ENCODE data around the gene APC2.
"Not testable (repeated sequence)": the region's sequence is repeated elsewhere in the genome, so short reads cannot be mapped to it uniquely, and the experiment has no call there.

APC2 gene

DNA sequence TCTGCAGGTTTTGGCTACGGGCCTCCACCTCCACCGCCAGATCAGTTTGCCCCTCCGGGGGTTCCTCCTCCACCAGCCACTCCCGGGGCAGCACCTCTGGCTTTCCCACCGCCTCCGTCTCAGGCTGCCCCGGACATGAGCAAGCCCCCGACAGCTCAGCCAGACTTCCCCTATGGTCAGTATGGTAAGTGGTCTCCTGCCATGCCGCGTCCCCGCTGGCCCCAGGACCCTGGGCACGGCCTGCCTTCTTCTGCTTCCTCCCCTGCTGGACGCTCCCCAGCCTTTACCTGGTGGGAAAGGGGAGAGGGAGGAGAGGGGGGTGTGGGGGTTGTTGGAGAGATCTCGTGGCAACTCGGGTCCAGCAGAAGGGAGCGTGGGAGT, 17.4 kb upstream of the APC2 start:
- DNase-seq: no peak

DNA sequence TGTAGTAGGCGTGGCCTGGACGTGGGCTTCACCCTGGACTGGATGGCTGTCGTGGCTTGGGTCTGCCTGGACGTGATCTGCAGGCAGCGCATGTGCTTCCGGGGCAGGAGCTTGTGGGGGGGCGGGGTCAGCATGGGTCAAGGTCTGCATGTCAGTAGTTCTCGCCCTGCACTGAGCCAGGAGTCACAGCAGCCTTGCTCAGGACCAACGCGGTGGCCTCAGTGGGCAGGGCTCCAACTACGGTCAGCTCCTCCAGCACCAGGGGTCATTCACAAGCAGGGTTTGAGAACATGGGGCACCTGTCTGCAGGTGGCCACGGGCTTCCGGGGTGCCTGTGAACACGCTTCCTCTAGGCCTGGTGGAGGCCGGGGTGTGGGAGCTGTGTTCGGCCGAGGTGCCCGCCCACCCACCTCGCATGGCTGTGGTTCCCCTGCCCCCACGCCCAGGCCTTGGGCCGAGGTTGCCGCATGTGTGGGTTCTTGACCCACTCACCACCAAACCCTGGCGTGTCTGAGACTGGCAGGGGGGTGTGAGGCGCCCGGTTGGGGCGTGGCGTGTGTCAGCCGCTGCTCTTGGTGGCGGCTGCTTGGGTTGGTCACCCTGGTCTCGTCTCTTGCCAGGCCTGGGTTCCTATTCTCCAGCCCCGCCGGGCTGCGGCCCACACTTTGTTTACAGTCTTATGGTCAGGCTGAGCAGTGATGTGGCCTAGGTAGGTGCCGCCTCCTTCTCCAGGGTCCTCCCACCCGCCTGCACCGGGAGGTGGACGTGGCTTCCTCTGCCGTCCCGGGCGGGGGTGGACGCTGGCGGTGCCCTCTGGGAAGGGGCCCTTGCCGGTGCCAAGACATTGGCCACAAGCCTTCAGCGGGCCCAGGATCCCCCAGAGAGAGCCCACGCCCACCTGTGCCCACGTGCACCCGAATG, 16.5 kb upstream of the APC2 start:
- no peak for DNase-seq

DNA sequence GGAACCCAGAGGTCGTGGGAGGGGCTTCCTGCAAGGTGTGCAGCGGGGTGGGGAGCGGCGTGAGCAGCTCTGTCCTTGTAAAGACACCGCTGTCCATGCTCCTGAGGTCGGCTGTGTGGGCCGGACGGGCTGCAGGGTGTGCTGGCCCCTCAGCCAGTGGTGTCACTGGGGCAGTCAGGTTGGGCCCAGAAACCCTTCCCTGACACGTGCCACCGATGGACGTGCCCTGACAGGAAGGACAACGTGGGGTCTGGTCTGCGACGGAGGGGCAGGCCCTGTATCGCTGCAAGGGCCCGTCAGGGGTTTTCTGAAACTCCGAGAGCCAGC, 15.9 kb upstream of the APC2 start:
- DNase-seq: no peak

DNA sequence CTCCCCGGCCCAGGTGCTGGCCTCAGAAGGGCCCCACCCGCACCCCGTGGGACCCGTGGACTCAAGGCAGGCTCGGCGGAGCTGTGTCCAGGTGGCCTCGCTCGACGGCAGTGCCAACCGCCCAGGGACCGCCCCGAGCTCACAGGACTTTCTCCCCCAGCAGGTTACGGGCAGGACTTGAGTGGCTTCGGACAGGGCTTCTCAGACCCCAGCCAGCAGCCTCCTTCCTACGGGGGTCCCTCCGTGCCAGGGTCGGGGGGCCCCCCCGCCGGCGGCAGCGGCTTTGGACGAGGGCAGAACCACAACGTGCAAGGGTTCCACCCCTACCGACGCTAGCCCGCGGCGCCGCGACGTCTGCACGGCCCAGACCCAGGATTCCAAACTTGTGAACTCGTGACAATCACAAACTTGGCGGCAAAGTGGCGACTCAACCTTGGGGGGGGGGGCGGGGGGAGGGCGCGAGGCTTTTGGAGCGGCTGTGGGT, 15.3 kb upstream of the APC2 start:
- DNase-seq: no peak

DNA sequence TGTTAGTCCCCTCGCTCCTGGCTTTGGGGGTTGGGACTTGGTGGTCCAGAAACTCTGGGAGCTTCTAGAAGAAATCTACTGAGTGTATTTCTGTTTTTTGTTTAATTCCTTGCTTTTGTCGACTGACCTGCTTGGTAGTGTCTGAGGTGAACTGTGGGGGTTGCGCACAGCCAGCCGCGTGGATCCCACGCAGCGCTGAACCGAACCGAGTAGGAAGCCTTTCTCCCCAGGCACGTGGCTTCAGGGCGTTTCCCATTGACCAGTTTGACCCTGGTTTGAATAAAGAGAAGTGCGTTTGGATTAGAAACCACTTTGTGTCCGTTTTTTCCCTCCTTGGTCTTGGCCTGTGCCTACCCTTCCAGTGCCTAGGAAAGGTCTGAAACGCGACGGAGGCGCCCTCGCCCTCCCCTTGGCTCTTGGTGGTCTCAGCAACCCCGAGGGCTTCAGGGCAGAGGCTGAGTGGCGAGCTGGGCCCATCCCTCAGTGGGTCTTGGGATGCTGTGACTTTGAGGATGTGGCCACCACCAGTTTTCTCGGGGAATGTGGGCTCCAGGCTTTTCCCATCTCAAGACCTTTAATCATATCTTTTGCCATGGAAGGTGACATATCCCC, 14.4 kb upstream of the APC2 start:
- DNase-seq: no peak

DNA sequence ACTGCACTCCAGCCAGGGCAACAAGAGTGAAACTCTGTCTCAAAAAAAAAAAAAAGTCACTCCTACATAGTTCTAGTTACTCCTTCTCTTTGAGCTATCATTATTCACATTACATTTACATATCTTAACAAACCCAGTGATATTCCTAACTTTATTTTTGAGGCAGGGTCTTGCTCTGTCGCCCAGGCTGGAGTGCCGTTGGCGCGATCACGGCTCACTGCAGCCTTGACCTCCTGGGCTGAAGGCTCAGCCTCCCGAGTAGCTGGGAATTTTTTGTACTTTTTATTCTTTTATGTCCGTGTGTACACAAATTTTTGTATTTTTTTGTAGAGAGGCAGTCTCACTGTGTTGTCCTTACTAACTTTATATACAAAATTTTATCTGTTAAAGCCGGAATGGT, 12.3 kb upstream of the APC2 start:
- no peak for DNase-seq

DNA sequence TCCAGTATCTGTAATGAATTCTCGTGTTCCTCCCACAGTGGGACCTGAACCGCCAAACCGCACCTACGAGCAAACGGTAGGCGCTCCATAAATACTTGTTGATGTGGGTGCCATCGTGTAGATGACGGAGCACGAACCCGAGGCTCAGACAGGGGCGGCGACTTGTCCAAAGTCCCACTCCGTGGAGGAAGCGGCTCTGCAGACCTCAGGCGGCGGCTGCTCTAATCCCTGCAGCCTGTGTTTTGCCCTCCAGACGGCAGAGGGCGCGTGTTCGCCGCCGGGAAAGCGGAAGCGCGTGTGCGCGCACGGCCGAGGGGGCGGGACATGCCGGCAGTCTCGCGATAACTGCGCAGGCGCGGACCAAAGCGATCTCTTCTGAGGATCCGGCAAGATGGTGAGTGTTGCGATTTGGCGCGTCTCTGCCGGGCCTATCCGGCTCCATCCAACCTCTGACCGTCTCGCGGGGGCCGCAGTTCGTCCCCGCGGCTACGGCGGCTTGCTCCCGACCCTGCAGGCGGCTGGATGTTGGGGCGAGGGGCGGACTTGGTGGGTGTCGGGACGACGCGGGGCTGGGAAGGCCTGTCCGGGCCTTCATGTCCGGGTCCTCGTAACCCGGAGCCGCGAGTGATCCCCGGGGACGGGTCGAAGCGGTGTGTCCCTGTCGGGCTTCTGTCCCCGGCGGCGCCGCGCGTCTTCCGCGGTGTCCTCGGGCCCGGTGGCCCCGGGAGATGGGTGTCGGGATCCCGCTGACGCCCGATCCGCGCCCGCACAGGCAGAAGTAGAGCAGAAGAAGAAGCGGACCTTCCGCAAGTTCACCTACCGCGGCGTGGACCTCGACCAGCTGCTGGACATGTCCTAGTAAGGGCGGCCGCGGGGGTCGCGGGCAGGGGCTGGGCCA, 11.6 kb upstream of the APC2 start, which contains the start of gene RPS15:
TSS of gene RPS15 (plus strand) at position 362 of the 898 bp plus-strand sequence. CDS start at position 392, 30 bp downstream.
- peak; percentile 84 for DNase-seq

DNA sequence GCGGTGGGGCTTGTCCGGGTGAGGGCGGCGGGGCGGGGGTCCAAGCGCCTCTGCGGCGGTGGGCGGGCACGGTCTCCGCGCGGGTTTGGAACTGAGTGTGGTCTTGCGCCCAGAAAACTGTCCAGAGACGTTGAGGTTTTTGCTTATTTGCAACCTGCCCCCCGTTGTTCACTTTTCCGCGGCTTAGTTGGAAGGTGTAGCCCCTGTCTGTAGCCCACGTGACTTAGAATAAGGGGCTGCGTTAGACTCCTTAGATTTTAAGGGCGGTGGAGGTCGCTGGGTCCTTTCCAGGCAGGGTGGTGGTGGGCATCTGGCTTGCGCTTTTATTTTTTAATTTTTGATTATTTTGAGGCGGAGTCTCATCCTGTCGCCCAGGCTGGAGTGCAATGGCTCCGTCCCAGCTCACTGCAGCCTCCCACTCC, 11.0 kb upstream of the APC2 start:
- no peak for DNase-seq

DNA sequence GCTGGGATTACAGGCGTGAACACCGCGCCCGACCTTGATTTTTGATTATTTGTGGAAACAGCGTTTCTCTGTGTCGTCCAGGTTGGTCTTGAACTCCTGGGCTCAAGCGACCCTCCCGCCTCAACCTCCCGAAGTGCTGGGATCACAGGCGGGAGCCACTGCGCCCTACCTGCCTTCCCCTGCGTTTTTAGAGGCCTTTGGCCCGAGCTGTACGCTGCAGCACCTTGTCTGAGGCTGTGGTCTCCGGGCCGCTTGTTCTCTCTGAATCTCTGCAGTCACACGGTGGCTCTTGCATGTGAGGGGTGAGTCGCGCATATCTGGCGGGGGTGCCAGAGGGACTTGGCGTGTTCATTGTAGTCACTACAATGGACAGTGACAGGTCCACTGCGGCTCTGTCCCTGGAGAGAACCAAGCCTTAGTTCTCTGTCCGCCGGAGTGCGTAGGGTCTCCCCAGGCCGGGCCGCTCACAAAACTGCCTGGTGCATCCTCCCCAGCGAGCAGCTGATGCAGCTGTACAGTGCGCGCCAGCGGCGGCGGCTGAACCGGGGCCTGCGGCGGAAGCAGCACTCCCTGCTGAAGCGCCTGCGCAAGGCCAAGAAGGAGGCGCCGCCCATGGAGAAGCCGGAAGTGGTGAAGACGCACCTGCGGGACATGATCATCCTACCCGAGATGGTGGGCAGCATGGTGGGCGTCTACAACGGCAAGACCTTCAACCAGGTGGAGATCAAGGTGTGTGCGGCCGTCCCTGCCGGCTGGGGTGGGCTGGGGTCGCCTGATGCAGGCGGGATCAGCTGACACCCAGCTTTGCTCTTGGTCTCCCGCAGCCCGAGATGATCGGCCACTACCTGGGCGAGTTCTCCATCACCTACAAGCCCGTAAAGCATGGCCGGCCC, 10.2 kb upstream of the APC2 start:
- DNase-seq: not testable (repeated sequence)

DNA sequence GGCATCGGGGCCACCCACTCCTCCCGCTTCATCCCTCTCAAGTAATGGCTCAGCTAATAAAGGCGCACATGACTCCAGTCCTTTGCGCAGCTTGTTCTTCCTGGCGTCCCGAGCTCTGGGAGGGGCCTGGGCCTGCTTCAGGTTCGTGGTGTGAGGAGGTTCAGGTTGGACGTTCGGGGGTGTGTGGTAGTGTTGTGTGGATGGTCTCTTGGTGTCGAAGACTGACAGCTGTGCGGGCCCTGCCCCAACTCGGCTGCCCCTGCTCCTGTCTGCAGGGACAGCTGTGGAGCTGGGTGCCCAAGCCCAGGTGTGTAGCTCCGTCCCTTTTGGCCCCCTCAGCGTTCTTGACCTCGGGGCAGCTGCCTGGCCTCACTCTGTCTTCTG, 9.5 kb upstream of the APC2 start:
- no peak for DNase-seq

DNA sequence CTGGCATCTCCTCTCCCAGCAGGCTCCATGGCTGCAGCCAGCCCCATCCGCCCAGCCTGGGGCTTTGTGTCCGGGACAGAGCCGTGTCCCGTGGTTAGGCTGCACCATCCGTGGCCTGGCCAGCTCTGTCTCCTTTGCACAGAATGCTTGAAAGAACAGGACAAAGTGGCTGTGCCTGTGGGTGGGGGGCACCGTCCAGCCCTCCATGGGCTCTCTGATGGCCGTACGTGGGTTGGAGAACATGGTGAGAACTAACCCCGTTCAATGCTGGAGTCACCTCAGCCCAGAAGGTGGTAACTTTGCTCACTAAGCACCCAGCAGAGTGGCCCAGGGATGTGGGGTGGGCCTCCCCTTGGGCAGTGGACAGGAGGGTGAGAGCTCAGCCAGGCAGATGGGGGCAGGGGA, 8.9 kb upstream of the APC2 start:
- no peak for DNase-seq

DNA sequence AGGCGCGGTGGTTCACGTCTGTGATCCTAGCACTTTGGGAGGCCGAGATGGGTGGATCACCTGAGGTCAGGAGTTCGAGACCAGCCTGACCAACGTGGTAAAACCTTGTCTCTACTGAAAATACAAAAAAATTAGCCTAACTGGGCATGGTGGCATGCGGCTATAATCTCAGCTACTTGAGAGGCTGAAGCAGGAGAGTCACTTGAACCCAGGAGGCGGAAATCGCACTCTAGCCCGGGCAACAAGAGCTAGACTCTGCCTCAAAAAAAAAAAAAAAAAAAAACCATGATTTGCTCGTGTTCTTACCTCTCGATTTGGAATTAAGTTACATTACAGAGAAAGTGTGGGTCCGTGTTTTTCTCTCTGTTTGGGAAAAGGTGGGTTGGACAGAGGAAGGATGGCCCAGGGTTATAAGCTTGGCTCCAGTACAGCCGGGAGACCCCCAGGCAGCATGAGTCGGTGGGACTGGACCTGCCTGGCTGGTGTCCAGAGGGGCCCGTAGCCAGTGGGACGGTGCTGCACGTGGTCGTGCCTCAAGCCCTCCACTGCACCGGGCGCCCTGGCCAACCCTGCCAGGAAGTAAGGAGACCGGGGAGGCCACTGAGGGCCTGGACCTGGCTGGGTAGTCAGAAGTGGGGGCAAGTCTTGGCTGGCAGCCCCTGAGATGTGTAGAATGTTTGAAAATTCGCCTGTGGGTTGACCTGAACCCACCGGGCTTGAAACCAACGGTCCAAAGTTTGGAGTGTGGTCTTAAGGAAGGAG, 8.1 kb upstream of the APC2 start:
- DNase-seq: no peak

DNA sequence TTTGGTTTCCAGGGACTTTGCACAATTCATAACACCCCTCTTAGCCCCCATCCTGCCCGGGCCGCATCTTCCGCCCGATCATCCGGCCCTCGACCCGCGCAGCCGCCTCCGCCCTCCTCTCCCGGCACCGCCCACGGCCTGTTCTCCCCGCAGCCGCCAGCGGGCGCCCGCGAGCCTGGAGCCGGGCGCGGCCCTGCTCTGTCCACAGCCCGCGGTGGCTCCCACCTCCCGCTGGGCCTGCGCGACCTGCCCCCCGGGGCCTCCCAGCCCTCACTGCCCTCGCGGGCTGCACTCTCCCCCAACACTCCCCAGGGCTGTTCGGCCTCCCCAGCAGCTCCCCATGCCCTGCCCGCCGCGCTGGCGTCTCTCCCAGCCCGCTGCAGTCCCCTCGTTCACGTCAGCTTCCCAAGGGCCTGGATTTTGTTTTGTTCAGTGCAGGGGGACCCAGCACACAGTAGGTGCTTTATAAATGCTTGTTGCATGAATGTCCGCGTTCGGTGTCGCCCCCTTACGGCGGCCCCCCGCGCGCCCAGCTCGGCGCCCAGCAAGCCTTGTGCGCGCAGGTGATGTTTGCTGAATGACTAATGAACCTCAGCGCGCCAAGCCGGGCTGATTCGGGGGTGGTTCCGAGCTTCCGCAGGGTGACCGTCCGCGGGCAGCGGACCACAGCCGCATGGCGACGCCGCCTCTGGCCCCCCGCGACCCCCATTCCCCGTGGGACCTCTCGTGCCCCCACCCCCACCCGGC, 4.6 kb upstream of the APC2 start:
- DNase-seq: no peak

DNA sequence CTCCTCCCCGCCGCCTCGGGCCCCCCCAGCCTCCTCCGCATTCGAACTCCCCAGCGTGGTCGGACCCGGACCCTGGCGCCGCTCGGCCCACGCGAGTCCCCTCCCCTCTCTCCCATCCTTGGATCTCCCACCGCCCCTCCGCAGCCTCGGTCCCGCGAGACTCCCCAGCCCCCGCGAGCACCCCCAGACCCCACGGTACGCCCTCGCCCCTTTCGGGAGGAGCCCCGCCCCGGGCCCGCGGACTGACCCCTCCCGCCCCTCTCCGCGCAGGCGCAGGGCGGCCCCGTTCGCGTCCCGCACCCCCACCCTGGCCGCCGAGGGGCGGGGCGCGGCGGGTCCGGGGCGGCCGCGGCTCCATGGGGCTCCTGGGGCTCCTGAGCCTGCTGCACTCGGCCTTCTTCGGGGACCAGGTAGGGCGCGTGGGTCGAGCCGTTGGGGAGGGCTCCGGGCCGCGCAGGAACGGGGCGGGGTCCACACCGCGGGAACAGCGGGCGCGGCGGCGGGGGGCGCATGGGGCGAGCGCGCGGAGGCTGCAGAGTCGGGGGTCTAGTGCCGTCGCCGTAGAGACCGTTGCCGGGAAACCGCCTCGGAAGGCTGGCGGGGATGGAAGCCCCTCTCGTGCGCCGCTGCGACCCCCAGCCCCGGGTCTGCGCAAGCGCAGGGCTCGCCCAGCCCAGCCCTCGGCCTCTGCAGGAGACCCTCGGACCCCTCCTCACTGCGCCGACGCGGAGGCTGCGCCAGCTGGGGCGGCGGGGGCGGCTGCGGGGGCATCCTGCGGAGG, 3.8 kb upstream of the APC2 start:
- no peak for DNase-seq

DNA sequence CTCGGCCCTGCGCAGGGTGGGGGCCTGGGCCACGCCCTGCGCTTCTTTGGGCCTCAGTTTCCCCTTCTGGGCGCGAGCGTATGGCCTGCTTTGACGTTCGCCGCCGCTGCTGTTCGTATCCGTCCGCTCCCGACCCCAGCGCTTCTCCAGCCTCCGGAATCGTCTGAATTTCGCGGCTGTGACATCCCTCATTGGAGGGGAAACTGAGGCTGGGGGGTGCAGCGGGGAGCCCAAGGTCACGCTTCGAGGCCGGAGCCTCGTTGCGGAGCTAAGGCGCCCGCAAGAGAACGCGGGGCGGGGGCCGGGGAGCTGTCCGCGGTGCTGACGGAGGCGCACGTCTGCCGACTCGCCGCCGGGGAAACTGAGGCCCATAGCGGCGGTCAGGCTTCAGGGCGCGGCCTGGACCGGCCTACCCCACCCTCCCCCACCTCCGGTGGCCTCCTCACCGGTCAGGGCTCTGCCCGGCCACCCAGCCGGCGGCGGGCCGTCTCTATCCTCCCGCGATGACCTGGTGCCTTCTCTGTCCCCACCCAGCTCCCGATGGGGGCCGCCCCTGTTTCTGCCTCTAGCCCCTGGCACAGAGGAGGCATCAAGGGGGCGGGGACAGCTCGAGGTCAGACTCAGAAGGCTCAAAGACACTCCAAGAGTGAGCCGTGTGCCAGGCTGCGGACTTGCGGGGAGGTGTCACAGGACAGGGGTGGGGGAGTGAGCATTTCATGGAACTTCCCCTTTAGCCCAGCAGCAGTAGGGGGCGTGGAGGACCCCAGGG, 3.0 kb upstream of the APC2 start:
- no peak for DNase-seq

DNA sequence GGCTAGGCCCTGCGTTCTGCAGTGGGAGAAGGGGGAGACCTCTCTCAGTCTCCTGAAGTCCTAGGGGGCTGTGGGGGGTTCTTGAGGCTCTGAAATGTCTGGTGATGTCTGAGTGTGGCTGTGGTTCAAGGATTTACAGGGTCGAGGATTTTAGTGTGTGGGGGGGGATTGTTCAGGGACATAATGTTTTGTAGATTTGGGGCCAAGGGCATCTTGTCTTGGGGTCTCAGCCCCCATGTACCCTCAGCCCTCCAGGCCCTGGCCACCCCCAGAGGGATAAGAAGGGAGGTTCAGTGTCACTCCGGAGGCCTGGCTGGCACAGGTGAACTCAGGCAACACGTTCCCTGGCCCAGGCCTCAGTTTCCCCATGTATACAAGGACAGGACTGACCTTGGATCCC, 2.4 kb upstream of the APC2 start:
- DNase-seq: no peak

DNA sequence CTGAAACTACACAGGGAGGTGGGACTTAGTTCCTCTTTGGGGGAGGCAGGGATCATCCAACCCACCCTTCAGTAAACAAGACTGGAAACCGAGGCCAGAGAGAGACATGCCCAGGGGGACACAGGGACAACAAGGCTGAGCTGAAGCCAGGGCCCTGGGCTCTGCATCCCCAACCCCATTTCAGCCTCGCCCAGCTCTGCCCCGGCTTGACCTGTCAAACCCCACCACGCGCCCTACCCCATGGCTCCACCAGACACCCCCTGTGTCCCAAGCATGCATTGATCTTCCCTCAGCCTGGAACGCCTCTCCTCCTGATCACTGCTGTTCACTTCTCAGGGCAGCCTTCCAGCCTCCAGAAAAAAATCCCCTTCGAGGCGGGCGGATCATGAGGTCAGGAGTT, 2.0 kb upstream of the APC2 start:
- DNase-seq: no peak

DNA sequence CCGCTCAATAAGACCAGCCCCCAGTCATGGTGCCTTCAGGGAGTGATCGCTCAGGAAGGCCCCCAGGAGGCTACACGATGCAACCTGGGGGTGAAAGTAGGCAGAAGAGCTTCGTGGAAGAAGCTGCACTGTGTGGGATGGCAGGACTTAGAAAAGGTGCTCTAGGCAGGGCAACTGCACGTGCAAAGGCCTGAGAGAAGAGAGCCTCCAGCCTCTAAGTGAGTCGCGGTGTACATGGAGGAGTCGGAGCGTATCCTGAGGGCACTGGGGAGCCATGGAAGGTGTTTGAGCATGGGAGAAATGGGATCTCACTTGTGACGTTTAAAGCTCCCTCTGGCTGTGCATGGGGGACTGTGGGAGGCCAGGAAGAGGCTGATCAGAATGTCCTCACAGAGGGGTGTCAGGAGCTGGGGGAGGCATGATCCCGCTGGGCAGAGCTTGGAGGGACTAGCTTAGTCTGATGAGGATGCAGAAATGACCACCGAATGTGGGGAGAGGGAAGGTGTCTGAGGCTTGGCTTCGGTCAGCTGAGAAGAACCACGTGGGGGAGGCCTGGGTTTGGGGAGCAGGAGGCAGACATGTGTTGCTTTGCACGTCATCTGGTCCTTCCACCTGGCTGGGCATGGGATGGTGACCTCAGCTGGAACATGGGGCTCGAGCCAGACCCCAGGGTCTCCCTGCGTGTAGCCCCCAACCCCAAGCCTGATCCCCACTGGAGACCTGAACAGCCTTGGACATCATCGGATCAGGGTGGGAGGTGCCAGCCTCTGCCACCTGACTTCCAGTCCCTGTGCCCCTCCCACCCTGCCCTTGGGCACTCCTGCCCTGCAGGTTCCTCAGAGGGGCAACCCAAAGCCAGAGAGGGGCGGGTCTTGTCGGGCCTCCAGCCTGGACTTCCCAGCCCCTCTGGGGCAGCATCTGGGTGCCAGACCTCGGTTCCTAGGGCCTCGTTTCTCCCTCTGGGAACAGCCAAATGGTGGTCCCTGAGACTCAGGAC, 1.1 kb downstream of the APC2 start:
- no peak for DNase-seq
